ENCODE measurements around the gene RTRAF. TPM values are rescaled to one million over a fixed set of nuclear protein-coding genes. Genes with fewer than 3 reads are reported as not detected.

The RTRAF gene
- total and polyA plus RNA-seq, 9 of the 15 experiments (the other 6 are each of a cell fraction or from before 2014, with no cell fraction given) = 126 to 204 (median 155) TPM

GRCh38 chr14:51978681-51979085, 10.7 kb upstream of the RTRAF start:
- no peaks in the 10 kb centered on the region for H4K20me1 ChIP-seq (replicated peaks; ENCODE audit: control insufficient read depth, insufficient read depth, low read length)
- no TSS peak for BruUV-seq (replicated peaks)
- no peak overlapping the region for H3K9ac ChIP-seq (ENCODE audit: insufficient read depth in 1 of 2, low read depth in 2 of 2, low read length in 2 of 2)
- 0% methylated on average over 2 of the region's 2 CpGs for WGBS (ENCODE audit: insufficient coverage, low coverage, missing lambda C conversion rate)
- no peak overlapping the region for H3K4me2 ChIP-seq (ENCODE audit: insufficient read depth, low read length)
- DNase-seq (ENCODE audit: extremely low read depth in 1 of 4, low spot score in 3 of 4) = no peak
- TF ChIP-seq CREB3 (tag; conservative IDR thresholded peaks at IDR 0.05; ENCODE audit: low read depth) = no peak
- TF ChIP-seq RNF219 (CRISPR knock-in tag; IDR thresholded peaks at IDR 0.05) = no peak
- TF ChIP-seq ILK (tag; IDR thresholded peaks at IDR 0.05; ENCODE audit: borderline replicate concordance, low read depth) = no peak
- TF ChIP-seq E2F6 (IDR thresholded peaks at IDR 0.05; ENCODE audit: borderline replicate concordance in 1 of 2, extremely low read depth in 1 of 2, insufficient read depth in 1 of 2, insufficient read length in 1 of 2, low read depth in 1 of 2, low read length in 1 of 2, poor library complexity in 1 of 2, severe bottlenecking in 1 of 2) = no peak
- no peak for TF ChIP-seq FOXA1 (IDR thresholded peaks at IDR 0.05; ENCODE audit: borderline replicate concordance)
- TF ChIP-seq SAP30 (IDR thresholded peaks at IDR 0.05; ENCODE audit: borderline replicate concordance, insufficient read depth, low read depth, low read length, poor library complexity, severe bottlenecking) = no peak
- TF ChIP-seq EP400 (IDR thresholded peaks at IDR 0.05) = no peak
- no peak for TF ChIP-seq KHSRP (IDR thresholded peaks at IDR 0.05)
- TF ChIP-seq TCF7 (IDR thresholded peaks at IDR 0.05; ENCODE audit: borderline replicate concordance) = no peak
- TF ChIP-seq ZNF57 (CRISPR knock-in tag; IDR thresholded peaks at IDR 0.05) = no peak
- TF ChIP-seq ZC3H4 (CRISPR knock-in tag; IDR thresholded peaks at IDR 0.05; ENCODE audit: borderline replicate concordance) = no peak
- TF ChIP-seq BRF1 (IDR thresholded peaks at IDR 0.05; ENCODE audit: borderline replicate concordance, extremely low read depth, insufficient read length) = no peak
- TF ChIP-seq TAL1 (IDR thresholded peaks at IDR 0.05) = no peak
- TF ChIP-seq HDAC3 (IDR thresholded peaks at IDR 0.05; ENCODE audit: borderline replicate concordance, partially characterized antibody) = no peak
- no peak overlapping the region for H2AFZ ChIP-seq (ENCODE audit: low read depth, low read length)
- in situ Hi-C loops (cut with MboI) (no loop called here), intact Hi-C loops (cut with micrococcal nuclease) (loop anchor here (5.0 kb wide), 1 partner anchor 196 kb away; no protein-coding TSS in a partner anchor)
- no peak; the same call in 2 of the 3 replicates for ATAC-seq
- H3K9me3 ChIP-seq (replicated peaks; ENCODE audit: control insufficient read depth, insufficient read depth, low read depth, low read length) = no peaks in the 10 kb centered on the region
- no peak overlapping the region for H3K27ac ChIP-seq (ENCODE audit: extremely low read depth, low read depth, low read length)
- no peak overlapping the region for H3K4me3 ChIP-seq
- CTCF ChIA-PET (ENCODE audit: low intra/inter-chr PET ratio) = interaction anchor here (0.7 kb wide), 1 partner anchor 10 kb away, joined by 3 read pairs; no protein-coding TSS in a partner anchor
- peaks cover 3 to 10% of the 10 kb centered on the region in 2 experiments; a peak in 3 of 5 replicates for H3K27me3 ChIP-seq (ENCODE audit: control insufficient read depth in 2 of 2, insufficient read depth in 2 of 2, low read length in 2 of 2)
- POLR2A ChIA-PET = no interaction called here
- no peaks in the 10 kb centered on the region for H3K79me2 ChIP-seq (ENCODE audit: control insufficient read depth, insufficient read depth, low read length)
- no peak for FAIRE-seq
- no peaks in the 10 kb centered on the region for H3K36me3 ChIP-seq (ENCODE audit: control insufficient read depth, insufficient read depth, low read length)
- no peaks in the 10 kb centered on the region for H3K9me1 ChIP-seq (ENCODE audit: control insufficient read depth, insufficient read depth, low read length)
- no peaks in the 10 kb centered on the region for H3K4me1 ChIP-seq (replicated peaks in 1 of 2; ENCODE audit: control insufficient read depth in 2 of 2, insufficient read depth in 2 of 2, low read length in 2 of 2)

All from K562 (cell line).